ENCODE measurements around the gene HERC3.

Gene HERC3

DNA sequence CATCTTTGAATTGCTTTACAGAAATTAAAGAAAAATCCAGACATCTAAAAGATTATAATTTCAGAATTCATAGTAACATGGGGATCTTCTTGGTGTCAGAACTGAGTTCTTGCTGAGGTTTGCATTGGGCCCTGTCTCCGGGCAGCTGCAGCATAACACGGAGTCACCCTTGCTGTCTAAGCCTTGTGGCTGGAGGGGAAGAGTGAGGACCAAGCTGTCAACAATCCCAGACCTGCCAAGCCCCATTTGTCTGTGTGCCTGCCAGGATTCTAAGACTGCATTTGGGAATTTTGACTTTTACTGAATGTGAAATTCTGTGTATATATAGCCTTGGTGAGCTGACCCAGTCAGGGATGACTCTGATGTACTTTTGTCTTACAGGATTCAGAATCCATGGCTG is 130.5 kb downstream of the HERC3 start:
- DNase-seq: no peak

DNA sequence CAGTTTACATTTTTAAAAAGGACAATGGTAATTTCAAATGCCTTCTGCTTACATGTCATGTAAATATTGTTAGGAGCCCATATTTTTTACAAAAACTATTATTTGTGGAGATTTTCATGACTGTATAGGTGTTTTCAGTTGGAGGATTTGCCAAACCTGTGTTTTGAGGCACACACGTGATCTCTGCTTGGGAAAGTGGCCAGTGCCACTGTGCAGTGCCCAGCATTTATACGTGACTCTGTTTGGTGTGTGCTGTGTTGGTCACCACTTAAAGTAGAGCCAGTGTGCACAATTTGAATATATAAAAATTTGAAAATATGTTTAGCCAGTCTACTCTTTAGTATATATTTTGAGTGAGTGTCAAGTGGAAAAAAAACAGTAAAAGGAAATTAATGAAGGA is 132.1 kb downstream of the HERC3 start:
- DNase-seq: no peak

DNA sequence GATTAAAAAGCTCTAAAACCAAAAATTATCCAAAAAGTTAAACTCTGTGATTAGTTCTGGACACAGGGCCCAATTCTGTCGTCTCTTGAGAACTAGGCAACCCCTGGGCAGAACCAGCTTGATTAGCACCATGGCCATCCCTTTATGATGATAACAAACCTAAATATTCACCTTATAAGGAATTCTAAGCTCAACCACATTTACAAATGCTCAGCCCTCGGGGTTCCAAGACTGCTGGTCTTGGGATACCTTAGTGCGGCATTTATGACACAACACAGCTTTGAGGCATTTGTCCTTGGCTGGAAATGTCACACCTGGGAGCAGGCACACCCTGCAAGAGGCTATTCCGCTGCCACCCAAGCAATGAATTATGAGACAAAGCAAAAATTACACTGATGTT is 132.9 kb downstream of the HERC3 start:
- no peak for DNase-seq

DNA sequence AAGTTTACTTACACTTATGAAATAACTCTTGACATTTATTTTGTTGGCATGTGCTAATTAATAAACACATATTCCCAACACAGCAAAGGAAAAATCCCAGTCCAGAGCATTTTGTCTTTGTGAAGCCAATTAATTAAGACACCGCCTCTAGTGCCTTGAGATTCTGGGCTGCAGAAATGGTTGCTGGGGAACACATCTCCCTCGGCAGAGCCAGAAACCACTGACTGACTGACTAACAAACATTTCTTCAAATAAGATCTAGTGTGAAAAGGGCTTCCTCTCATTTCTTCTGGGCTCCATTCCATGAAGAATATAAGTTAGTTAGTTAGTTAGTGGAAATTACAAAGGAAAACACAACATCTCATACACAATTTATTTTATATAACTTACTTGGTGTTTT is 133.7 kb downstream of the HERC3 start:
- DNase-seq: no peak

DNA sequence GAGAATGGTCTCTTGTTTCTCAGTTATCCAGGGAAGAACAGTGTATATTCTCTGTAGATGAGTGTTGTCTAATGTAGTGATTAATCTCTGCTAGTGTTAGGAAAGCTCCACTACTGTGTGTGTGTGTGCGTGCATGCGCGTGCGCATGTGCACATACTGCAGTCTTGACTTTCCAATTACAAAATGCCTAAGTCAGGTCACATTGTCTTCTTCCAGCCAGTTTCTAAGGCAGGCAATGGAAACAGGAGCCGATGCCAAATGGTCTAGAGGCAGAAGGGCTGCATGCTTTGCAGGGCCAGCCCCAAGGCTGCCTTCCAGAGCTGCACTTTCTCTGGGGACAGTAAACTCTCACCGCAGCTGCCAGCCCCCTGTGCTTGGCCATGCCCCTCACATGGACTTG is 135.9 kb downstream of the HERC3 start:
- no peak for DNase-seq

DNA sequence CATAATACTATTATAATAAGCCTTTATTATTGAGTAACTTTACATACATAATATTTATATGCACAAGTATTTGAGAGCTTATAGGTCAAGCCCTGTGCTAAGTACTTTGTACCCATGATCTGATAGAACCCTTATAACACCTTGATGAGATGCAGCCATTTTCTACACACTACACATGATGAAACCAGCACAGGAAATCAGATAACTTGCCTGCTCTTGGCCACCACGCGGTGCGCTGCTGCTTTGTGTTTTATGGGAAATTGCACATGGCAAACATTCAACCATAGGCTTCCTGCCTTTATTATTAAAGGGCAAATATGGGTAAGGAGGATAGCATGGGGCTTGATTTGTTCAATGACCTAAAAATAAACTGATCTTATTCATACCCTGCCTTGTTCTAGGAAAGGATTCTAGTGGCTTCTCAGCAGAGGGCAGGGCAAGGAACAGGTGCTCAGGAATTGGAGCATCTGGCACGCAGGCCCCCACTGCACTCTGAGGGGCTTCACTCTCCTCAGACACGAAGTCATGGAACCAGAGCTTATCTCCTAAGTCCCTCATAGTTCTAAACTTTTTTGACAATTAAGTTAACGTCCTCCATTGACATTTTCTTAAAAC is 137.0 kb downstream of the HERC3 start:
- no peak for DNase-seq

DNA sequence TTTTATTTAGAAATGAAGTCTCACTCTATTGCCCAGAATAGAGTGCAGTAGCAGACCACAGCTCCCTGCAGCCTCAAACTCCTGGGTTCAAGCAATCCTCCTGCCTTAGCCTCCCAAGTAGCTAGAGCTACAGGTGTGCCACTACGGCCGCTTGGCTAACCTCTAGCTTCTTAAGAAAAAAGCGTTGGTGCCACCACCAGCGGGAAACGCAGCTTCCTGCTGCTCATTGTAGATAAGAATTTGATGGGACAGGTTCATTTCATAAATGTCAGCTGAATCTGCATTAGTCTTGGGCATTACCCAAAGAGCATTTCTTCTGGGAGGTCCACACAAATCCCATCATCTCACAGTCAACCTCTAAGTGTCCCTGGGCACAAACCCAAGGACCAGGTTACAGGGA is 138.5 kb downstream of the HERC3 start:
- no peak for DNase-seq

DNA sequence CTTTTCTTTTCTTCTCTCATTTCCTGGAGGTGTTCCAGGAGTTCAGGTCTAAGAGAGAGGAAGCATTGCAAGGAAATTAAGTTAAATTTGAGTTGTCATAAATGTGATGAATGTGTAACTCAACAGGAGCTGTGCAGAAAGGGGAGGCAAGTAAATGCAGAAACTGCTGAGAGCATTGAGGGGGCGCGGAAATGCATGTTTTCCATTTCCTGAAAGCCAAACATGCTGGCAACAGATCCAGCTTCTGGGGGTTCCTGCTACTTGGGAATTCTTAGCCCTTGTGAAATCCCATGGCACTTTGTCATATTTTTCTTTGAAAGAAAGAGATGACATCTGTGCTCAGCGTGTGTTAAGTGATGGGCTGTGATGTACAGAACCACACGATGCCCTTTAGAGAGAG is 139.1 kb downstream of the HERC3 start:
- no peak for DNase-seq

DNA sequence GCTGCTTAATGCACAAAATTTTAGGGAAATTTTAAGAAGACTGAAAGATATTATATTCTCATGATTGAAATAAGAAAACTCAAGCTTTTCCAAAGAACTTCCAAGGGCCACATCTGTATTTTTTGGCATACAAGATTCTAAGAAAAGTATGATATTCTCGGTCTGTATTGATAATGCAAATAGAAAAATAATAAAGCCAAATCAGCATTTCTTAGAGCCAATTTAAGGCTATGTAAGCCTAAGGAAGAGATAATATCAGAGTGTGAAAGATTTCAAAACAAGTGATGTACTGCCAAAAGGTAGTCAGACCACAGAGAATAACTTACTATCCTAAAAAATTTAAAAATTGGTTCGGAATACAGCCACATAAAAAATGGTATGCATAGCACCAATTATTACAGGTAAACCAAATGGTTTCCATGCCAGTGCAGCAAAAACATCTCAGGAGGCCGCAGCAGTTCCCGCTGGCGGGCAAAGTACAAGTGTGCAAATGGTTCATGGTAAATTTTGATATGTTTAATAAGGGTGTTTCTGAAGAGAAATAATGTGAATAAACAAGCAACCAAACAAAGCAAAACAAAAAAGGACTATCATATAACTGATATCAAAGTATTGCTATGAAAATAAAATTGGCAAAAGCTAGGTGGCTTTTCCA is 140.6 kb downstream of the HERC3 start:
- DNase-seq: no peak

DNA sequence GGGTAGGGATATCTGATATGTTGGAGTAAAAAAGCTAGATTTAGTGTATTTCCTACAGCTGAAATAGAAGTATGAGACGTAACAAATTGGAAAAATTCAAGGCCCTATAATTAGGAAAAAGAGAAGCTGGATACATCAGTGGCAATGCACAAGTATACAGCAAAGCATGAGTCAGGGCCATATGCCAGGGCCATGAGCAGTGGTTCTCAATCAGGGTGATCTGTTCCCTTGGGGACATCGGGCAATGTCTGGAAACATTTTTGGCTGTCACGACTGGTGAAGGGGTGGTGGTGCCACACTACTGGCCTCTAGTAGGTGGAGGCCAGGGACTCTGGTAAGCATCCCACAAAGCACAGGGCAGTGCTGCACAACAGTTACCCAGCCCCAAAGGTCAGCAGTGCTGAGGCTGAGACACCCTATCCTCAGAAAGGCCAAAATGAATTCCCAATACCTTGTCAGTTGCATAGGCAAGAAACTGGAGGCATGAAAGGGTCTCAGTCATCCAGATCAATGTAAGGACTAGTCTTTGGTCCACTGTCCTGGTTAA is 142.2 kb downstream of the HERC3 start:
- DNase-seq: no peak

DNA sequence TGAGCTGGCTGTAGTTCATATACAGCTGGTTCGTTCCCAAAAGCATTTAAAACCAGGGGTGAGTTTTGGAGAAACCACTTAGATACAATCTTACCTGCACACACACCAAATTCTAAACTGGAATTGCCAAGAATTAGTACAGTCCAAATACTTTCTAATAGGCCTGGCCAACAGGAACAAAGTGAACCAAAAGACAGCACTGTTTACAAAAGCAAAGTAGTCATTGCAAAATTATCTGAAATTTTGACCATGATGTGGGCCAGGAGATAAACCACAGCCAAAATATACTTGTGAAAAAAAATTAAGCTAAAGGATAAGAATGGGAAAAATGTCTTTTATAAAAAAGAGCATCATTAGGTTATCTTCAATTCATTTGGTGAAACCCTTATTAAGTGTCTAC is 143.3 kb downstream of the HERC3 start:
- no peak for DNase-seq

DNA sequence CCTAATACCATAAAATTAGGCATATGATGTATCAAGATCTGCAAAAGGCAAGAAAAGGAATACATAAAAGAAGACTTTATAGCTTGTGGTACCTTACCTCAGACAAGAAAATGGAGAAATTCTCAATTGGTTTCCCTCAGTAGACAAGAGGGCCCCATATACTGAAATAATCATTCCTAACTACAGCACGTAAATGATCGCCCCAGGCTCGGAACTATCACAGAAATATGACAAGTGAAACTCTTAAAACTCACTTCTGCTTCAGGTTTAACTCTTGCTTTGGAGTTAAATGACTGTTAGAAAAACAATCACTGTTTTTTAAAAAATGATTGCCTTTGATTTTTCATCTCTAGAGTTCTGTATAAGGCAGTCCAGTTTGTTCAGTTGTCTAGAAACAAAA is 144.0 kb downstream of the HERC3 start:
- no peak for DNase-seq

DNA sequence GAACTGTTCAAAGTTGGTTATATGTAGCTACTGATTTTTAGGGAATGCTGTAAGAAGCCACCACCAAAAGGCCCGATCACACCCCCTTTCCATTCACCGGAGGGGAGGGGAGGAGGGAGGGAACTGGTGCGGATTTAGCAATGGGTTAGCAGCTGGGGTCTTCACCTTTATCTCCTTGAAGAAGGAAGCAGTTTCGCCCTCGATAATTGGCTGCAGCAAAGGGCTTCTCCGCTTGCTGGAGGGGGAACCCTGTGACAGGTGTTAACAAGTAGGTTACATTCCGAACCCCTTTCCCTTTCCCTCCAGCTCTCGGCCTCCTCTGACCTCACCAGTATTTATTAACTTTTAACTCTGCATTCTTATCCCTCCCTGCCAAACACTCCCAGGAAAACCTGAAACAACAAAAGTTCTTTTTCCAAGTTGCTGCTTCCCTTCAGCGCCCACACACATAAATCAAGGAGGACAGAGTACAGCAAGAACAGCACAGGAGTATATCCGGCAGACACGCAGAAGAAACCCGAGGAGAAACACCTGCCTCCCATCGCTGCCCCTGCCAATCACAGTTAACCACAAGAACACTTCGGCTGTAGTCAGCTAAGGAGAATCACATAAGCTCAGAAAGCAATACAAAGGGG is 145.1 kb downstream of the HERC3 start:
- DNase-seq: no peak

DNA sequence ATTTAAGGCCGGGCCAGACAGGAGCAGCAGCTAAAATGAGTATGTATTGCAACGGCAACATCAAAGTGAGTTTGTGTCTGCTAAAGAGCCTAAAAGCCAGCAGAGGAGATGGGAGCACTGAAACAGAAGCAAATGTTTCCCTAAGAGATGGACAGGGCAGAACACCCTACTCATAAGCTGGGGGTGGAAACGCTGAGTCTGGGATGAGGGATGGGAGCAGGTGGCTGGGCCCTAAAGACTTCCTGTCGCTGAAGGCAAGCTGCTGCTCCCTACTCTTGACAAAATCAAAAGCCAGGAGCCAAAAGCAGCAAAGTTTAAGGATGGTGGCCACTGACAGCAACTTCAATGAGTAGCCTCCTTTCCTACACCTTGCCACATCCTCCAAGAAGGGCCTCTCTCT is 145.9 kb downstream of the HERC3 start:
- DNase-seq: no peak

DNA sequence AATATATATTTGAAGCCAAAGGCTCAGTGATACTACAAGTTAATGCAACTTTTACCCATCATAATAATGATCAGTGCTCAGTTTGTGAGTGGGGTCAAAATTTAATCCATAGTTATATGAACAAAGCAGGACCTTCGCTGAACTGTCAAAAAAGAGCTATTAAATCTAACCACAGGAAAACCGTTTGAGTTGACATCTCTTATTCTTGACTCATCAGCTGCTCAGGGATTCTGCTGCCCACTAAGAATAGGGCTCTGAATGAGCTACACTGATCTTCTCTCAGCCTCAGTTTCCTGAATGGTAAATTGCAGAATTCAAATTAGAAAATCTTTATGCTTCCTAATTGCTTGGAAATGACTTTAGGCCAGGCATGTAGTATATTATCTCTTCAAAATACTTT is 150.3 kb downstream of the HERC3 start:
- DNase-seq: no peak

DNA sequence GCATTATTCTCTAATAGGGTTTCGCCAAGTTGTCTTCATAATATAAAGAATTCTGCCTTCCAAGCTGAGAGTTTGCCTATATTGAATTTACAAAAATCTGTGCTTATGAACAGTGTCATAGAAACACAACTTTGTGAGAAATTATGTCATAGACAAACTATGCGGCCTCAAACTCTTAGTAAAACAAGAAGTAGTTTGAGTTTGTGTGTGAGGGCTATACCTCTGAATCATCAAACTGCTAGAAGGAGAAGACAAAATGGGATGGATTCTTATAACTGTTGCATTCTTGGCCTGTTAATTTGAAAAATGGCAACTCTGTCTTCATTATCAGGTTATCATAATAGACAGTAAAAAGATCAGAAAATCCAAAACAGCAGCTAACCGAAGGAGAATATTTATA is 151.4 kb downstream of the HERC3 start:
- no peak for DNase-seq

DNA sequence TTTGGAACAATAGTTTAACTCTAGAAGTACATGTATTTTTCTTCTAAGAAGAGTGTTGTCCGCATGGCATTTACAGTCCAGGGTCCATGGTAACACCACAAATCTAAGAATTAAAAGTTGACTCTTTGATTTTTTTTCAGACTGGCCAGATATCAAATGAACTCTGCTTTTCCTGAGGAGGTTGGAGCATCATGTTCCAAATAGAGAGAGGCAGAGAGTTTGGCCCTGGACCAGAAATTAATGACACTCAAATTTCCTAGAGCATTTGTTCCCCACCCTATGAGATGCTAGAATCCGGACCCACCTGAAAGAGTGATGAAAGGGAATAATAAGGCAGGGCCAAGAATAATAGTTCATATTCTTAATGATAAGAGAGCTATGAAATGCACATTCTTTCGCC is 152.3 kb downstream of the HERC3 start:
- DNase-seq: no peak

DNA sequence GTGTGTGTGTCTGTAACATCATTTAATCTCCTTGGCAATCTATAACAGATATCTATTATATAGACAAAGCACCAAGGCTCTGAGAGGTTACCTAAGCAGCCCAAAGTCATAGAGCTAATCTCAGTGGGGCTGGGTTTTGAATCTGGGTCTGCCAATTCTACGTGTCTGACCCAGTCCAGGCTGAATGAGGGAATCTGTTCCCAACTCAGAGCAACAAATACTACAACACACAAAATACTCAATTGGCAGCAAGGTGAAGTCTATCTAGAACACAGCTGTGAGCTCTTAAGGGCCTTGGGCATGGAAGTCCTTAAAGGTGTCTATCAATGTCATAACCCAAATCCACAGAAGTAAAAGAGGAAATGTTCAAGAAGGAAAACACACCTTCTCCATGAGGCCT is 152.9 kb downstream of the HERC3 start:
- DNase-seq: no peak

DNA sequence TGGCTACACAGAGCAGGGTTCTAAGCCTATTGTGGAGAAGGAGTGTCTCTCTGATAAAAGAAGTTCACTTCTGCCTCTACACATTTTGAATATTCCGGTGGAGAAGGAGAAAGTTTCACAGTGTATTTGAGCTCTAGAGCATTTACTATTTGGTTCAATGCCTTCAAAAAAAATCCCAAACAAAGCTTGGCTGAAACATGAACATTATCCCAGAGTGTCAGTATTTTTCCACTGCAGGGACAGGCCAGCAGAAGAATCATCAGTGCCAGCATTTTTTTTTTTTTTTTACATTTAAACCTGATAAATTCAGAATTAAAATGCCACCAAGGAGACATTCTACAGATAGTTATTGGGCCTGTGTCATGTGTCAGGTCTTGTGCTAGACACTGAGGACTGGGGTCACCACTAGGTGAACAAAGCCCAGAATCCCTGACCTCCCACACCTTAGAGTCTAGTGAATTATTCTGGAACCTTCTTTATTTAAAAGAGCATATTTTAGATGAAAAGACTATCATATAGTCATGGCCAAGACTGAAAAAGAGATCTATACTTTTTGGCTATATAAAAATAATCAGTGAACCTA is 153.4 kb downstream of the HERC3 start:
- DNase-seq: no peak

DNA sequence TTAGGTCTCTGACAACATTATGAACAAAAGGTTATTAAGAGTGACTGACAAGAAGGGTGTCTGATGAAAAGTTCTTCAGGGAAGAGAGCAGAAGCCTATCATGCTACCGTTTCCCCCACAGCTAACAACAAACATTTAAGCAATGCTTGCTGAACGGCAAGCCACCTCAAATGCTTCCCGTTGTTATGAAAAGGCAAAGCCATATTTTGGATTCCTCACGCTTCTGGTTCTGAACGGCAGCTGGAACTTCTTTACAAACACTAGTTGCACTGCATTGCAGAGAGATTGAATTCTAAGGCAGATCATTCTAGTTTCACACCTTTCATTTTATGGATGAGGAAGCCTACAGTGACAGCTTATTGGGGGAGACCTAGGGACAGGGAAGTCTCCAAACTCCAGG is 153.9 kb downstream of the HERC3 start:
- no peak for DNase-seq

DNA sequence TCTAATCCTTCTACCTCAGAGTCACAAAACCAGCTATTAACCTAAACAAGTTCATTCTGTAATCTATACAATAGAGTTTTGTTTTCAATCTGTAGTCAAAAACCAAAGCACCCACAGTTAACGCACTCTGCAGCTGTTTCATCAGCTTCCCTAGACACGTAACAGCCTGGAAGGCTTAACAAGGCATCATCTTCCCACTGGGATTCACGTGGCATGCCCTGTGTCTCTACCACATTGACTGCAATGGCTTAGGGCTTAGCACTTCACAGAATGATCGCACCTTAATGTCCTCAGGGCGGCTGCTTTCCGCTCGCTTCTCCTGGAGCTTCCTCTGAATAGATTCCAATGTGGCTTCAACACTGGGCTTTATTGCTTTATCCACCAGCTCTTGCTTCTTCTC is 155.1 kb downstream of the HERC3 start:
- no peak for DNase-seq

DNA sequence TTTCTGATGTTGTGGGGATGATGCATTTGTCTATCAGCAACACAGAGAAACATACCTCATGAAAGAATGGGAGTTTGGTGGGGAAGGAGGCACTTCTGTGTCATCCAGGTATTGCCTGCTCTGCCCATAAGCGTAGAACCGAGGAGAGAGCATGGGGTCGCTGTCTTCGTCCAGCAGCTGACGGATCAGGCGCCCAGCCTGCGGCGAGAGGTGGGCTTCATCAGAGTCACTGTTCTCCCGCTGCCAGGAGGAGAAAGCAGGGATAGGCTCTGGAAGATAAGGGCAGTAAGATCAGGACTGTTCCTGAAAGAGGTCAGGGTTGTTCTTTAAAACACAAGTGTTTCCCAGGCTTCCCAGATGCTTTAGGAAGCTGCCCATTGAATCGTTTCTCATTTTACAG is 158.1 kb downstream of the HERC3 start:
- no peak for DNase-seq

DNA sequence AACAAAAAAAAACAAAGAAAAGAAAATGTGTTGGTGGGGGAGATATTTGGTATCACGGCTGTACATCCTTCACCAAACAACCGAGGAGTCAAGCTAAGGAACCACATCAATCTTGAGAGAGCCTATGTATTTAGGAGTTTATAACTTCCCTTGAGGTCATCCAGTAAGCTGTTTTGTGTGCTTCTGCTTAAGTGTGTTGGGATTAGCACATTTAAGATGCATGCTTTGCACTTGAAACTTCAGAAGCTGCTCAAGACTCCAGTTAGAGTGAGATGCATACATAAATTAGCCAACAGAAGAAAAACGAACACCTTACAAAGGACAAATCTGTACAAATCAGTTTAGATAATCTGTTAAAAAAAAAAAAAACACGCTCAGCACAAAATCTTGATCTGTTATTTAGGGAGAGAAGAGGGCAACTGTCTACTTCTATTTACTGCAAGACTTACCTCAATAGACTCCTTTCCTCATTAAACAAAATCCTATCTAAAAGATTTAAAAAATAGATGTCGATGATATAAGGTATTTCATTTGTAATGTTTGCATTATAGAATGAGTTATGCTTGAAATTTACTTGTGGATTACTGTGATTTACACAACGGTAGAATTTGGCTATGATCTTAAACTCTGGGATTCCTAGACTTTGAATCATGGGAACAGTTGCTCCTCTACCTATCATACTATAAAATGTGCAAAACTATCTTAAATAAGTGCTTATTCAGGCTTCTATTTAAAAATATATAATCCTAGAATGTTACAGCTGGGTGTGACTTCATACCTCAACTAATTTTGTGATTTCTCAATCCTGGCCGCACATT is 159.2 kb downstream of the HERC3 start:
- no peak for DNase-seq

Measured in suppressor macrophage treated with lipopolysaccharide for 1 hour (primary cell).